SW 1271 (cell line): ENCODE results near the gene ADGRG7.
A peak's percentile ranks its signal among the peaks of the same experiment; 100 is the strongest.

Experiments used
- DNase-seq, 2 experiments: peaks; one replicate each; lab custom pipeline; 2025; lab: John Stamatoyannopoulos, UW

The ADGRG7 gene

GRCh38 chr3:100698736-100699135 is 89.3 kb downstream of the ADGRG7 start:
- no peak for DNase-seq

GRCh38 chr3:100700708-100701107 is 91.3 kb downstream of the ADGRG7 start:
- DNase-seq, result no peak

- DNase-seq, result no peak
Measured at GRCh38 chr3:100702082-100702979, 92.9 kb downstream of the ADGRG7 start.

GRCh38 chr3:100702980-100703345 is 93.6 kb downstream of the ADGRG7 start:
- no peak for DNase-seq

GRCh38 chr3:100703865-100704264 is 94.5 kb downstream of the ADGRG7 start:
- DNase-seq, result no peak

- DNase-seq, result no peak
Measured at GRCh38 chr3:100706365-100706764, 97.0 kb downstream of the ADGRG7 start.

GRCh38 chr3:100708644-100708988 is 99.2 kb downstream of the ADGRG7 start:
- no peak for DNase-seq

GRCh38 chr3:100708989-100709841 is 99.8 kb downstream of the ADGRG7 start, which contains the start of gene TFG:
Gene TFG, plus strand, starts transcription at chr3:100709494. Its CDS starts 4,192 bp downstream, at chr3:100713686.
- DNase-seq, result peak; percentile 94 to 98

GRCh38 chr3:100709842-100710260 is 100.5 kb downstream of the ADGRG7 start:
- DNase-seq, result peak in 1 of 2 experiments; percentile 46

- peak; percentile 60 to 79 for DNase-seq
Measured at GRCh38 chr3:100710261-100710968, 101.0 kb downstream of the ADGRG7 start.

- DNase-seq, result no peak
Measured at GRCh38 chr3:100715176-100715575, 105.8 kb downstream of the ADGRG7 start.

GRCh38 chr3:100717063-100717462 is 107.7 kb downstream of the ADGRG7 start:
- DNase-seq, result no peak

GRCh38 chr3:100717637-100718487 is 108.5 kb downstream of the ADGRG7 start:
- no peak for DNase-seq

- no peak for DNase-seq
Measured at GRCh38 chr3:100719136-100719535, 109.7 kb downstream of the ADGRG7 start.

GRCh38 chr3:100720426-100720825 is 111.0 kb downstream of the ADGRG7 start:
- no peak for DNase-seq

GRCh38 chr3:100725935-100726513 is 116.6 kb downstream of the ADGRG7 start:
- no peak for DNase-seq

- DNase-seq, result no peak
Measured at GRCh38 chr3:100726706-100727105, 117.3 kb downstream of the ADGRG7 start.

- DNase-seq, result no peak
Measured at GRCh38 chr3:100730524-100730923, 121.1 kb downstream of the ADGRG7 start.

- DNase-seq, result no peak
Measured at GRCh38 chr3:100732435-100732834, 123.0 kb downstream of the ADGRG7 start.

GRCh38 chr3:100737334-100737733 is 127.9 kb downstream of the ADGRG7 start:
- DNase-seq, result peak in 1 of 2 experiments; percentile 32

GRCh38 chr3:100740207-100740606 is 130.8 kb downstream of the ADGRG7 start:
- no peak for DNase-seq
